Naive B cell (primary cell): ENCODE measurements around the gene POLR2B. TPM values are rescaled to one million over a fixed set of nuclear protein-coding genes. Genes with fewer than 3 reads are reported as not detected.
A peak's percentile ranks its signal among the peaks of the same experiment; 100 is the strongest.

Experiments used
- ATAC-seq, 2 donors: fragments of 150-1000 bp; cut with Tn5 transposase; 2 replicates each; pipeline ENCODE4 v1.10.0; 2021; ENCODE audit warnings: low read depth in 2 of 2, mild to moderate bottlenecking in 2 of 2, moderate library complexity in 2 of 2
- DNase-seq: peaks from one replicate; pipeline ENCODE4 v3.0.0; 2022
- H3K27ac Mint-ChIP-seq, 6 donors: one replicate each; pipeline ENCODE4 v1.8.0; 2020 to 2022; ENCODE audit warnings: mild to moderate bottlenecking in 6 of 6, mixed read lengths in 6 of 6, moderate library complexity in 5 of 6, inconsistent platforms in 2 of 6
- H3K27me3 Mint-ChIP-seq, 3 donors: one replicate each; pipeline ENCODE4 v1.8.0; 2021 to 2022; ENCODE audit warnings: mixed read lengths in 3 of 3, mild to moderate bottlenecking in 1 of 3
- H3K36me3 Mint-ChIP-seq, 2 donors: one replicate each; pipeline ENCODE4 v1.8.0; 2020 to 2022; ENCODE audit warnings: mixed read lengths in 2 of 2, inconsistent platforms in 1 of 2, mild to moderate bottlenecking in 1 of 2
- H3K4me1 Mint-ChIP-seq, 3 donors: one replicate each; pipeline ENCODE4 v1.8.0; 2020 to 2022; ENCODE audit warnings: mixed read lengths in 3 of 3, inconsistent platforms in 1 of 3, mild to moderate bottlenecking in 1 of 3, moderate library complexity in 1 of 3
- H3K4me3 Mint-ChIP-seq, 8 donors: one replicate each; pipeline ENCODE4 v1.8.0; 2020 to 2022; ENCODE audit warnings: mild to moderate bottlenecking in 8 of 8, mixed read lengths in 8 of 8, moderate library complexity in 8 of 8, inconsistent platforms in 2 of 8
- H3K9me3 Mint-ChIP-seq, 7 donors: one replicate each; pipeline ENCODE4 v1.8.0; 2020 to 2022; ENCODE audit warnings: mixed read lengths in 7 of 7, mild to moderate bottlenecking in 5 of 7, inconsistent platforms in 2 of 7, moderate library complexity in 1 of 7
- polyA plus RNA-seq, 6 donors: library from polyadenylated mRNA; unstranded; fragments of 300-500 nt; fragmentation: Illumina TruSeq; gene quantifications; one replicate each; pipeline ENCODE4 v1.2.3, GENCODE V29; 2021; ENCODE audit warnings: low read depth in 6 of 6

Gene POLR2B
- polyA plus RNA-seq, 6 donors from 2014 or later, result 35.2 to 54.1 (median 42.6) TPM

- H3K36me3 Mint-ChIP-seq, result peaks cover 14 to 28% of the 10 kb centered on the region in 2 donors
- DNase-seq, result no peak
- H3K27me3 Mint-ChIP-seq, result no peaks in the 10 kb centered on the region
- peaks cover 0 to 3% (median 0%) of the 10 kb centered on the region in 7 donors for H3K9me3 Mint-ChIP-seq
- H3K4me1 Mint-ChIP-seq, result peaks cover 21 to 36% (median 23%) of the 10 kb centered on the region in 3 donors
- peak overlapping the region in 1 of 8 donors; percentile 69 for H3K4me3 Mint-ChIP-seq
- H3K27ac Mint-ChIP-seq, result no peak overlapping the region
- no peak for ATAC-seq
Observed at GRCh38 chr4:56972809-56973208, 5.9 kb upstream of the POLR2B start.

- H3K4me3 Mint-ChIP-seq, result peak overlapping the region in 1 of 8 donors; percentile 75
- DNase-seq, result no peak
- peaks cover 14 to 28% of the 10 kb centered on the region in 2 donors for H3K36me3 Mint-ChIP-seq
- ATAC-seq, result no peak
- H3K4me1 Mint-ChIP-seq, result peaks cover 21 to 38% (median 26%) of the 10 kb centered on the region in 3 donors
- H3K9me3 Mint-ChIP-seq, result peaks cover 0 to 3% (median 0%) of the 10 kb centered on the region in 7 donors
- no peaks in the 10 kb centered on the region for H3K27me3 Mint-ChIP-seq
- H3K27ac Mint-ChIP-seq, result peak overlapping the region in 1 of 6 donors; percentile 64
Observed at GRCh38 chr4:56973336-56973735, 5.4 kb upstream of the POLR2B start.

GRCh38 chr4:56976283-56976836 lies 2.3 kb upstream of the POLR2B start:
- Mint-ChIP-seq H3K27me3 (no peaks in the 10 kb centered on the region), H3K9me3 (peaks cover 0 to 3% (median 0%) of the 10 kb centered on the region in 7 donors), H3K27ac (peak overlapping the region in 4 of 6 donors; percentile 14 to 88 (median 80)), H3K36me3 (peaks cover 14 to 28% of the 10 kb centered on the region in 2 donors), H3K4me3 (peak overlapping the region; percentile 98 to 100 (median 100)), H3K4me1 (peaks cover 39 to 59% (median 55%) of the 10 kb centered on the region in 3 donors)
- ATAC-seq, result no peak
- DNase-seq, result no peak

GRCh38 chr4:56976837-56977320 lies 1.8 kb upstream of the POLR2B start:
- H3K27me3 Mint-ChIP-seq, result no peaks in the 10 kb centered on the region
- peak overlapping the region; percentile 98 to 100 (median 100) for H3K4me3 Mint-ChIP-seq
- H3K4me1 Mint-ChIP-seq, result peaks cover 45 to 64% (median 60%) of the 10 kb centered on the region in 3 donors
- H3K9me3 Mint-ChIP-seq, result peaks cover 0 to 3% (median 0%) of the 10 kb centered on the region in 7 donors
- H3K36me3 Mint-ChIP-seq, result peaks cover 14 to 27% of the 10 kb centered on the region in 2 donors
- DNase-seq (no peak), ATAC-seq (peak; percentile 27 to 28)
- H3K27ac Mint-ChIP-seq, result peak overlapping the region; percentile 97 to 100 (median 98)

- Mint-ChIP-seq H3K9me3 (peaks cover 0 to 3% (median 0%) of the 10 kb centered on the region in 7 donors), H3K4me3 (peak within 1 kb of the TSS; percentile 98 to 100 (median 100)), H3K4me1 (peaks cover 45 to 65% (median 62%) of the 10 kb centered on the region in 3 donors), H3K27ac (peak within 1 kb of the TSS; percentile 97 to 100 (median 98)), H3K27me3 (no peaks in the 10 kb centered on the region), H3K36me3 (peaks cover 14 to 21% of the 10 kb centered on the region in 2 donors)
- DNase-seq (peak; percentile 99), ATAC-seq (peak; percentile 84 to 85)
Observed at GRCh38 chr4:56977321-56978012, 1.2 kb upstream of the POLR2B start, which contains the start of gene NOA1. TSS of gene NOA1 (minus strand) at chr4:56977606. CDS start at chr4:56977585, 21 bp downstream.

GRCh38 chr4:56979421-56980072 lies 851 bp downstream of the POLR2B start:
- peaks cover 0 to 3% (median 0%) of the 10 kb centered on the region in 7 donors for H3K9me3 Mint-ChIP-seq
- H3K36me3 Mint-ChIP-seq, result peaks cover 0 to 5% of the 10 kb centered on the region in 2 donors
- H3K4me3 Mint-ChIP-seq, result peak overlapping the region; percentile 98 to 100 (median 100)
- no peaks in the 10 kb centered on the region for H3K27me3 Mint-ChIP-seq
- peaks cover 48 to 80% (median 67%) of the 10 kb centered on the region in 3 donors for H3K4me1 Mint-ChIP-seq
- DNase-seq (peak; percentile 9), ATAC-seq (no peak)
- peak overlapping the region; percentile 82 to 99 (median 98) for H3K27ac Mint-ChIP-seq

- Mint-ChIP-seq H3K9me3 (peaks cover 0 to 3% (median 0%) of the 10 kb centered on the region in 7 donors), H3K36me3 (peaks cover 0 to 5% of the 10 kb centered on the region in 2 donors), H3K27me3 (no peaks in the 10 kb centered on the region), H3K27ac (peak overlapping the region in 4 of 6 donors; percentile 39 to 98 (median 52)), H3K4me1 (peaks cover 44 to 65% (median 62%) of the 10 kb centered on the region in 3 donors), H3K4me3 (peak overlapping the region in 5 of 8 donors; percentile 11 to 99 (median 34))
- ATAC-seq (no peak), DNase-seq (no peak)
Observed at GRCh38 chr4:56981795-56982201, 3.1 kb downstream of the POLR2B start.

GRCh38 chr4:56986192-56986591 lies 7.5 kb downstream of the POLR2B start:
- Mint-ChIP-seq H3K4me1 (peaks cover 30 to 46% (median 34%) of the 10 kb centered on the region in 3 donors), H3K9me3 (no peaks in the 10 kb centered on the region)
- no peak for DNase-seq

GRCh38 chr4:56986952-56987351 lies 8.3 kb downstream of the POLR2B start:
- peaks cover 26 to 39% (median 26%) of the 10 kb centered on the region in 3 donors for H3K4me1 Mint-ChIP-seq
- ATAC-seq, result no peak
- H3K36me3 Mint-ChIP-seq, result peaks cover 0 to 9% of the 10 kb centered on the region in 2 donors
- no peak overlapping the region for H3K4me3 Mint-ChIP-seq
- DNase-seq, result no peak
- no peak overlapping the region for H3K27ac Mint-ChIP-seq
- no peaks in the 10 kb centered on the region for H3K27me3 Mint-ChIP-seq
- H3K9me3 Mint-ChIP-seq, result no peaks in the 10 kb centered on the region

More at GRCh38 chr4:56986192-56986591, 7.5 kb downstream of the POLR2B start:
- Mint-ChIP-seq H3K27me3 (no peaks in the 10 kb centered on the region), H3K36me3 (peaks cover 0 to 1% of the 10 kb centered on the region in 2 donors), H3K4me3 (peak overlapping the region in 1 of 8 donors; percentile 25), H3K27ac (no peak overlapping the region)
- ATAC-seq, result no peak

GRCh38 chr4:56990109-56990905 lies 11.6 kb downstream of the POLR2B start:
- ATAC-seq (no peak), DNase-seq (no peak)
- Mint-ChIP-seq H3K4me1 (peaks cover 6 to 18% (median 12%) of the 10 kb centered on the region in 3 donors), H3K36me3 (peaks cover 0 to 23% of the 10 kb centered on the region in 2 donors), H3K27me3 (no peaks in the 10 kb centered on the region), H3K9me3 (no peaks in the 10 kb centered on the region), H3K27ac (peak overlapping the region in 2 of 6 donors; percentile 60 to 69), H3K4me3 (no peak overlapping the region)

- ATAC-seq, result no peak
- Mint-ChIP-seq H3K4me1 (peaks cover 2 to 12% (median 7%) of the 10 kb centered on the region in 3 donors), H3K27me3 (no peaks in the 10 kb centered on the region)
Observed at GRCh38 chr4:56995525-56995924, 16.8 kb downstream of the POLR2B start.

GRCh38 chr4:56999751-57000150 lies 21.1 kb downstream of the POLR2B start:
- DNase-seq (no peak), ATAC-seq (no peak)
- Mint-ChIP-seq H3K36me3 (peaks cover 20 to 24% of the 10 kb centered on the region in 2 donors), H3K4me3 (no peak overlapping the region), H3K9me3 (no peaks in the 10 kb centered on the region), H3K27ac (peak overlapping the region in 1 of 6 donors; percentile 47), H3K27me3 (no peaks in the 10 kb centered on the region), H3K4me1 (peaks cover 0 to 9% (median 4%) of the 10 kb centered on the region in 3 donors)

More at GRCh38 chr4:56995525-56995924, 16.8 kb downstream of the POLR2B start:
- Mint-ChIP-seq H3K4me3 (no peak overlapping the region), H3K9me3 (no peaks in the 10 kb centered on the region), H3K27ac (no peak overlapping the region), H3K36me3 (peaks cover 20 to 38% of the 10 kb centered on the region in 2 donors)
- no peak for DNase-seq
